Left renal cortex interstitium (tissue), 4 donors: ENCODE data around the gene KRTDAP. TPM values are rescaled to one million over a fixed set of nuclear protein-coding genes. Genes with fewer than 3 reads are reported as not detected.

ENCODE experiments used
- DNase-seq, 4 donors: peaks; one replicate each; pipeline ENCODE4 v3.0.0-alpha.2; 2013; ENCODE audit warnings: low read depth in 4 of 4, low spot score in 2 of 4, missing footprints in 1 of 4
- polyA plus RNA-seq, 4 donors: library from polyadenylated mRNA; unstranded; fragments of 120-200 nt; gene quantifications; one replicate each; pipeline ENCODE4 v1.2.1, GENCODE V29; 2013; ENCODE audit not compliant: insufficient read length in 4 of 4

KRTDAP gene
- polyA plus RNA-seq, 4 donors, result 0.48 to 2.1 (median 0.85) TPM

- no peak for DNase-seq
Observed at GRCh38 chr19:35458192-35458591, 32.1 kb downstream of the KRTDAP start.

GRCh38 chr19:35457173-35457572 lies 33.1 kb downstream of the KRTDAP start:
- DNase-seq, result no peak

GRCh38 chr19:35455616-35456201 lies 34.6 kb downstream of the KRTDAP start:
- DNase-seq, result no peak

GRCh38 chr19:35454663-35455062 lies 35.6 kb downstream of the KRTDAP start:
- no peak for DNase-seq

GRCh38 chr19:35451338-35452096 lies 38.7 kb downstream of the KRTDAP start:
- DNase-seq, result no peak

- no peak for DNase-seq
Observed at GRCh38 chr19:35449359-35450043, 40.8 kb downstream of the KRTDAP start.

GRCh38 chr19:35447606-35448469 lies 42.4 kb downstream of the KRTDAP start, which contains the start of gene FFAR2:
FFAR2 (plus strand) TSS chr19:35448257; CDS start chr19:35449715, 1,458 bp downstream.
- no peak for DNase-seq

- DNase-seq, result no peak
Observed at GRCh38 chr19:35445826-35446593, 44.3 kb downstream of the KRTDAP start.

GRCh38 chr19:35444735-35445134 lies 45.5 kb downstream of the KRTDAP start:
- no peak for DNase-seq

GRCh38 chr19:35442091-35442490 lies 48.2 kb downstream of the KRTDAP start:
- no peak for DNase-seq

GRCh38 chr19:35439921-35440320 lies 50.3 kb downstream of the KRTDAP start:
- DNase-seq, result no peak

GRCh38 chr19:35438527-35438926 lies 51.7 kb downstream of the KRTDAP start:
- DNase-seq, result no peak

GRCh38 chr19:35438096-35438495 lies 52.2 kb downstream of the KRTDAP start:
- no peak for DNase-seq

GRCh38 chr19:35437406-35437951 lies 52.8 kb downstream of the KRTDAP start:
- DNase-seq, result no peak

Other genes starting within 250 kb of the KRTDAP start
- gene LSR, start 241.5 kb downstream of the KRTDAP start, polyA plus RNA-seq, result 10 to 100 TPM; 49.9 to 73.2 (median 59.6) TPM
- gene USF2, start 221.5 kb downstream of the KRTDAP start, polyA plus RNA-seq, result 100 to 1,000 TPM; 160 to 193 (median 172) TPM
- under 1 TPM; 0.09 to 0.92 (median 0.30) TPM for gene HAMP, start 207.9 kb downstream of the KRTDAP start, polyA plus RNA-seq
- 10 to 100 TPM in 1 of 4 donors, 1 to 10 TPM in 3; 2.6 to 15.5 (median 5.6) TPM for gene MAG, start 198.3 kb downstream of the KRTDAP start, polyA plus RNA-seq
- 10 to 100 TPM in 2 of 4 donors, 1 to 10 TPM in 2; 6.3 to 51.9 (median 12.3) TPM for gene CD22, start 161.3 kb downstream of the KRTDAP start, polyA plus RNA-seq
- gene FFAR1, start 142.6 kb downstream of the KRTDAP start, polyA plus RNA-seq, result under 1 TPM; 0.06 to 0.87 (median 0.64) TPM
- under 1 TPM in 3 of 4 donors, not detected in 1; 0.13 to 0.19 (median 0.17) TPM for gene FFAR3, start 132.0 kb downstream of the KRTDAP start, polyA plus RNA-seq
- under 1 TPM in 1 of 4 donors, not detected in 3; 0.23 TPM for gene GPR42, start 119.4 kb downstream of the KRTDAP start, polyA plus RNA-seq
- under 1 TPM; 0.22 to 0.60 (median 0.33) TPM for gene FFAR2, start 42.2 kb downstream of the KRTDAP start, polyA plus RNA-seq
- gene DMKN, start 23.2 kb upstream of the KRTDAP start, polyA plus RNA-seq, result 100 to 1,000 TPM in 2 of 4 donors, 10 to 100 TPM in 2; 69.7 to 135 (median 107) TPM
- gene SBSN, start 37.8 kb upstream of the KRTDAP start, polyA plus RNA-seq, result under 1 TPM in 3 of 4 donors, not detected in 1; 0.10 to 0.24 (median 0.21) TPM
- not detected for gene GAPDHS, start 43.0 kb upstream of the KRTDAP start, polyA plus RNA-seq
- 100 to 1,000 TPM in 2 of 4 donors, 10 to 100 TPM in 2; 80.6 to 113 (median 93.9) TPM for gene TMEM147, start 55.2 kb upstream of the KRTDAP start, polyA plus RNA-seq
- gene ATP4A, start 73.2 kb upstream of the KRTDAP start, polyA plus RNA-seq, result under 1 TPM in 1 of 4 donors, not detected in 3; 0.05 TPM
- gene PMIS2, start 95.7 kb upstream of the KRTDAP start, polyA plus RNA-seq, result not detected
- 10 to 100 TPM; 18.2 to 30.9 (median 26.9) TPM for gene HAUS5, start 122.3 kb upstream of the KRTDAP start, polyA plus RNA-seq
- 10 to 100 TPM; 57.1 to 94.4 (median 73.3) TPM for gene RBM42, start 138.6 kb upstream of the KRTDAP start, polyA plus RNA-seq
- gene ETV2, start 151.3 kb upstream of the KRTDAP start, polyA plus RNA-seq, result 1 to 10 TPM; 1.1 to 3.6 (median 2.6) TPM
- gene COX6B1, start 157.9 kb upstream of the KRTDAP start, polyA plus RNA-seq, result 100 to 1,000 TPM; 302 to 435 (median 348) TPM
- 10 to 100 TPM in 3 of 4 donors, 1 to 10 TPM in 1; 9.8 to 26.7 (median 15.8) TPM for gene UPK1A, start 176.1 kb upstream of the KRTDAP start, polyA plus RNA-seq
- gene ZBTB32, start 214.1 kb upstream of the KRTDAP start, polyA plus RNA-seq, result under 1 TPM; 0.17 to 0.91 (median 0.44) TPM
- gene KMT2B, start 227.5 kb upstream of the KRTDAP start, polyA plus RNA-seq, result 10 to 100 TPM; 24.2 to 42.6 (median 34.2) TPM